SK-N-SH (cell line): ENCODE measurements around the gene ANKRD10. TPM values are rescaled to one million over a fixed set of nuclear protein-coding genes. Genes with fewer than 3 reads are reported as not detected.

Source experiments
- CTCF ChIA-PET: fragments of 300-600, 350-600 bp; formaldehyde crosslinking; extraction: SDS; loops from one replicate; lab custom pipeline; 2021; lab: Yijun Ruan, JAX
- POLR2A ChIA-PET: fragments of 350-600 bp; sonication (Branson Sonifier 250); formaldehyde crosslinking; extraction: SDS; loops from one replicate; lab custom pipeline; 2020; ENCODE audit warnings: antibody characterized with exemption, inconsistent platforms; lab: Yijun Ruan, JAX
- DNase-seq: peaks from one replicate; pipeline ENCODE4 v3.0.0; 2012
- H2AFZ ChIP-seq: fragments of 200-600 bp; sonication (generic); 2 replicates; pipeline ENCODE4 v1.8.1; 2016; ENCODE audit warnings: antibody characterized with exemption, mild to moderate bottlenecking, low read depth
- H3F3A ChIP-seq: fragments of 200-600 bp; sonication (generic); replicated peaks from 2 replicates; pipeline ENCODE3; 2016; ENCODE audit warnings: antibody characterized with exemption, mild to moderate bottlenecking; ENCODE audit not compliant: insufficient read depth
- H3K27ac ChIP-seq, 2 experiments: fragments of 200-500 bp in 1 of 2; fragments of 200-600 bp in 1 of 2; sonication (Bioruptor generic) in 1 of 2; sonication (generic), shearing (Covaris generic) in 1 of 2; 2 replicates each; pipeline versions ENCODE4 v1.5.1 to v1.6.1; 2014 to 2016; ENCODE audit warnings: low read depth in 2 of 2, inconsistent platforms in 1 of 2, low read length in 1 of 2, mild to moderate bottlenecking in 1 of 2, mixed read lengths in 1 of 2
- H3K27me3 ChIP-seq: fragments of 200-600 bp; sonication (generic), shearing (Covaris generic); 2 replicates; pipeline ENCODE4 v1.6.1; 2016; ENCODE audit warnings: mixed run types; ENCODE audit not compliant: insufficient read depth
- H3K36me3 ChIP-seq, 2 experiments: fragments of 200-500 bp in 1 of 2; fragments of 200-600 bp in 1 of 2; sonication (Bioruptor generic) in 1 of 2; sonication (generic) in 1 of 2; replicated peaks in 1 of 2; 2 replicates each; pipeline versions ENCODE3 to v1.5.1; 2014 to 2016; ENCODE audit warnings: low read length in 1 of 2, mild to moderate bottlenecking in 1 of 2; ENCODE audit not compliant: insufficient read depth in 2 of 2, control insufficient read depth in 1 of 2
- H3K4me1 ChIP-seq, 2 experiments: fragments of 200-500 bp in 1 of 2; fragments of 200-600 bp in 1 of 2; sonication (Bioruptor generic) in 1 of 2; sonication (generic), shearing (Covaris generic) in 1 of 2; 2 replicates each; pipeline versions ENCODE4 v1.5.1 to v1.6.1; 2014 to 2016; ENCODE audit warnings: low read depth in 1 of 2, low read length in 1 of 2, mixed run types in 1 of 2; ENCODE audit not compliant: insufficient read depth in 2 of 2, control insufficient read depth in 1 of 2
- H3K4me2 ChIP-seq: fragments of 200-600 bp; sonication (generic), shearing (Covaris generic); 2 replicates; pipeline ENCODE4 v1.6.1; 2017; ENCODE audit warnings: mixed run types
- H3K4me3 ChIP-seq, 2 experiments: fragments of 200-500 bp in 1 of 2; fragments of 200-600 bp in 1 of 2; sonication (Bioruptor generic) in 1 of 2; sonication (generic), shearing (Covaris generic) in 1 of 2; 2 replicates each; pipeline versions ENCODE4 v1.5.1 to v1.8.1; 2014 to 2016; ENCODE audit warnings: low read depth in 2 of 2, inconsistent platforms in 1 of 2, low read length in 1 of 2, mild to moderate bottlenecking in 1 of 2, mixed read lengths in 1 of 2, moderate library complexity in 1 of 2
- H3K79me2 ChIP-seq: fragments of 200-600 bp; sonication (generic); 2 replicates; pipeline ENCODE4 v1.8.1; 2017; ENCODE audit warnings: mild to moderate bottlenecking; ENCODE audit not compliant: insufficient read depth
- H3K9ac ChIP-seq: fragments of 200-600 bp; sonication (generic); 2 replicates; pipeline ENCODE4 v1.6.1; 2017; ENCODE audit warnings: mixed run types
- H3K9me2 ChIP-seq: fragments of 200-600 bp; sonication (generic); 2 replicates; pipeline ENCODE4 v1.6.1; 2017; ENCODE audit warnings: mixed run types
- H3K9me3 ChIP-seq: fragments of 200-600 bp; sonication (generic); 2 replicates; pipeline ENCODE4 v1.6.1; 2017; ENCODE audit warnings: mixed run types, mild to moderate bottlenecking, moderate library complexity
- H4K20me1 ChIP-seq: fragments of 200-600 bp; sonication (generic); 2 replicates; pipeline ENCODE4 v1.6.1; 2017; ENCODE audit warnings: mild to moderate bottlenecking, mixed run types; ENCODE audit not compliant: insufficient read depth
- EP300 ChIP-seq, 2 experiments: IDR thresholded peaks; 2 replicates each; pipeline versions ENCODE4 v1.4.0 to v1.6.1; 2012; ENCODE audit warnings: borderline replicate concordance in 1 of 2, low read depth in 1 of 2, low read length in 1 of 2
- EZH2phosphoT487 ChIP-seq: fragments of 200-600 bp; sonication (generic); IDR thresholded peaks from 2 replicates; pipeline ENCODE4 v1.6.1; 2017; ENCODE audit warnings: low read depth, mixed run types, mild to moderate bottlenecking, antibody characterized with exemption, moderate library complexity, borderline replicate concordance
- FOSL2 ChIP-seq: IDR thresholded peaks from 2 replicates; pipeline ENCODE4 v1.4.0; 2012; ENCODE audit warnings: low read depth, mild to moderate bottlenecking, moderate library complexity, borderline replicate concordance
- FOXM1 ChIP-seq: IDR thresholded peaks from 2 replicates; pipeline ENCODE4 v1.4.0; 2012; ENCODE audit warnings: low read depth, mild to moderate bottlenecking
- GABPA ChIP-seq: IDR thresholded peaks from 2 replicates; pipeline ENCODE4 v1.4.0; 2012; ENCODE audit warnings: low read depth, mild to moderate bottlenecking
- GATA2 ChIP-seq: sonication (generic); formaldehyde crosslinking; IDR thresholded peaks from 2 replicates; pipeline ENCODE4 v1.5.0; 2020; ENCODE audit warnings: mild to moderate bottlenecking, missing genetic modification reagents
- JUND ChIP-seq: IDR thresholded peaks from 2 replicates; pipeline ENCODE4 v1.4.0; 2012
- NRF1 ChIP-seq: IDR thresholded peaks from 2 replicates; pipeline ENCODE4 v1.6.1; 2012; ENCODE audit warnings: low read depth, mild to moderate bottlenecking, low read length
- POLR2AphosphoS5 ChIP-seq: IDR thresholded peaks from 2 replicates; pipeline ENCODE4 v1.6.1; 2012; ENCODE audit warnings: low read depth, low read length
- RFX5 ChIP-seq: IDR thresholded peaks from 2 replicates; pipeline ENCODE4 v1.6.1; 2012; ENCODE audit warnings: mild to moderate bottlenecking, improper control_type of control experiment, low read length
- RXRA ChIP-seq: IDR thresholded peaks from 2 replicates; pipeline ENCODE4 v1.4.0; 2012; ENCODE audit warnings: low read depth, mild to moderate bottlenecking, borderline replicate concordance
- SIN3A ChIP-seq: IDR thresholded peaks from 2 replicates; pipeline ENCODE4 v1.6.1; 2012; ENCODE audit warnings: low read depth, mild to moderate bottlenecking, low read length, moderate library complexity, borderline replicate concordance
- SMC3 ChIP-seq: IDR thresholded peaks from 2 replicates; pipeline ENCODE4 v1.6.1; 2012; ENCODE audit warnings: low read depth, low read length, improper control_type of control experiment
- TCF12 ChIP-seq: IDR thresholded peaks from 2 replicates; pipeline ENCODE4 v1.4.0; 2012
- USF2 ChIP-seq: fragments of 150-350 bp; IDR thresholded peaks from 2 replicates; pipeline ENCODE4 v1.6.1; 2017; ENCODE audit warnings: antibody characterized with exemption, low read length, low read depth, borderline replicate concordance
- WGBS: methylation state at CpG from one replicate; pipeline ENCODE4 v1.1.6; 2017; ENCODE audit warnings: low lambda C conversion rate; 5-methylcytosine and 5-hydroxymethylcytosine counted together
- polyA plus RNA-seq, 3 experiments: library from polyadenylated mRNA; depleted of rRNA; stranded (reverse); fragments of >200 nt; gene quantifications; 2 replicates each; pipeline ENCODE4 v1.2.3, GENCODE V29; 2012
- TF ChIP-seq, protein P1 (sequence below): IDR thresholded peaks from 2 replicates; pipeline ENCODE4 v1.4.0; 2012; ENCODE audit warnings: low read depth, borderline replicate concordance
- TF ChIP-seq, protein P2 (sequence below): fragments of 150-350 bp; IDR thresholded peaks from 2 replicates; pipeline ENCODE4 v1.6.1; 2016; ENCODE audit warnings: mild to moderate bottlenecking, low read depth, low read length
- TF ChIP-seq, protein P3 (sequence below): IDR thresholded peaks from 2 replicates; pipeline ENCODE4 v1.4.0; 2012; ENCODE audit warnings: low read depth, borderline replicate concordance
- TF ChIP-seq, protein P4 (sequence below): fragments of 200-600 bp; sonication (generic); IDR thresholded peaks from 2 replicates; pipeline ENCODE4 v1.6.1; 2017; ENCODE audit warnings: antibody characterized with exemption, mild to moderate bottlenecking, moderate library complexity

ANKRD10 gene
- polyA plus RNA-seq, 1 of the 3 experiments (the other 2 are of a cell fraction): 53.2 TPM

DNA sequence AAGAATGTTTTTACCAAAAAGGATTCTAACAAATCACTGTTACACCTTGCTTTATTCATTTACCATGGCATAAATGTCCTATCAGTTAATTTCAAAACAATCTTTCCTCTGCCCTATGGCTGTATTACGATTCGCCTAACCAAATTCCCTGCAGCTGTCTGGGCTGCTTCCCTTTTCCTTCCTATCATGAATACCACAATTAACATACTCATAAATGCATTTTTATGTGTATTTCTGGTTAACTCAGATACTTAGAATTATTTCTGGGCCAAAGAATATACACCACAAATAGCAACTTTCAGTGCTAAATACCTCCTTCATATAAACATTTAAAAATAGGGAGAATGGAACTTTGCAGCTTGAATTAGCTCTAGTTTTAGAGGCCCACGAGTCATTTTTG lies 30.4 kb downstream of the ANKRD10 start:
- no peak for DNase-seq
- Histone ChIP-seq H3K9ac (no peak overlapping the region), H3K36me3 (peaks cover 3 to 5% of the 10 kb centered on the region in 2 experiments), H3K27me3 (no peaks in the 10 kb centered on the region), H3K9me3 (no peaks in the 10 kb centered on the region), H2AFZ (no peak overlapping the region), H3K27ac (no peak overlapping the region), H3K9me2 (no peaks in the 10 kb centered on the region), H3F3A (no peaks in the 10 kb centered on the region), H3K79me2 (no peaks in the 10 kb centered on the region), H3K4me1 (peaks cover 0 to 8% of the 10 kb centered on the region in 2 experiments; a peak in 1 of 4 replicates), H3K4me2 (no peak overlapping the region), H4K20me1 (no peaks in the 10 kb centered on the region), H3K4me3 (no peak overlapping the region)
- POLR2A ChIA-PET: no interaction called here
- TF ChIP-seq RFX5 (no peak), POLR2AphosphoS5 (no peak), GATA2 (no peak), EZH2phosphoT487 (no peak), GABPA (no peak), RXRA (no peak), SIN3A (no peak), SMC3 (no peak), USF2 (no peak), EP300 (IDR thresholded peaks at IDR 0.05; ENCODE audit: borderline replicate concordance in 1 of 2, low read depth in 1 of 2, low read length in 1 of 2) (no peak), TCF12 (no peak), FOSL2 (no peak), FOXM1 (no peak), JUND (no peak), NRF1 (no peak)
- TF ChIP-seq, protein P1, sequence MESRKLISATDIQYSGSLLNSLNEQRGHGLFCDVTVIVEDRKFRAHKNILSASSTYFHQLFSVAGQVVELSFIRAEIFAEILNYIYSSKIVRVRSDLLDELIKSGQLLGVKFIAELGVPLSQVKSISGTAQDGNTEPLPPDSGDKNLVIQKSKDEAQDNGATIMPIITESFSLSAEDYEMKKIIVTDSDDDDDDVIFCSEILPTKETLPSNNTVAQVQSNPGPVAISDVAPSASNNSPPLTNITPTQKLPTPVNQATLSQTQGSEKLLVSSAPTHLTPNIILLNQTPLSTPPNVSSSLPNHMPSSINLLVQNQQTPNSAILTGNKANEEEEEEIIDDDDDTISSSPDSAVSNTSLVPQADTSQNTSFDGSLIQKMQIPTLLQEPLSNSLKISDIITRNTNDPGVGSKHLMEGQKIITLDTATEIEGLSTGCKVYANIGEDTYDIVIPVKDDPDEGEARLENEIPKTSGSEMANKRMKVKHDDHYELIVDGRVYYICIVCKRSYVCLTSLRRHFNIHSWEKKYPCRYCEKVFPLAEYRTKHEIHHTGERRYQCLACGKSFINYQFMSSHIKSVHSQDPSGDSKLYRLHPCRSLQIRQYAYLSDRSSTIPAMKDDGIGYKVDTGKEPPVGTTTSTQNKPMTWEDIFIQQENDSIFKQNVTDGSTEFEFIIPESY: no peak
- TF ChIP-seq, protein P2, sequence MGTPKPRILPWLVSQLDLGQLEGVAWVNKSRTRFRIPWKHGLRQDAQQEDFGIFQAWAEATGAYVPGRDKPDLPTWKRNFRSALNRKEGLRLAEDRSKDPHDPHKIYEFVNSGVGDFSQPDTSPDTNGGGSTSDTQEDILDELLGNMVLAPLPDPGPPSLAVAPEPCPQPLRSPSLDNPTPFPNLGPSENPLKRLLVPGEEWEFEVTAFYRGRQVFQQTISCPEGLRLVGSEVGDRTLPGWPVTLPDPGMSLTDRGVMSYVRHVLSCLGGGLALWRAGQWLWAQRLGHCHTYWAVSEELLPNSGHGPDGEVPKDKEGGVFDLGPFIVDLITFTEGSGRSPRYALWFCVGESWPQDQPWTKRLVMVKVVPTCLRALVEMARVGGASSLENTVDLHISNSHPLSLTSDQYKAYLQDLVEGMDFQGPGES: no peak
- TF ChIP-seq, protein P3, sequence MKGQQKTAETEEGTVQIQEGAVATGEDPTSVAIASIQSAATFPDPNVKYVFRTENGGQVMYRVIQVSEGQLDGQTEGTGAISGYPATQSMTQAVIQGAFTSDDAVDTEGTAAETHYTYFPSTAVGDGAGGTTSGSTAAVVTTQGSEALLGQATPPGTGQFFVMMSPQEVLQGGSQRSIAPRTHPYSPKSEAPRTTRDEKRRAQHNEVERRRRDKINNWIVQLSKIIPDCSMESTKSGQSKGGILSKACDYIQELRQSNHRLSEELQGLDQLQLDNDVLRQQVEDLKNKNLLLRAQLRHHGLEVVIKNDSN: no peak
- TF ChIP-seq, protein P4, sequence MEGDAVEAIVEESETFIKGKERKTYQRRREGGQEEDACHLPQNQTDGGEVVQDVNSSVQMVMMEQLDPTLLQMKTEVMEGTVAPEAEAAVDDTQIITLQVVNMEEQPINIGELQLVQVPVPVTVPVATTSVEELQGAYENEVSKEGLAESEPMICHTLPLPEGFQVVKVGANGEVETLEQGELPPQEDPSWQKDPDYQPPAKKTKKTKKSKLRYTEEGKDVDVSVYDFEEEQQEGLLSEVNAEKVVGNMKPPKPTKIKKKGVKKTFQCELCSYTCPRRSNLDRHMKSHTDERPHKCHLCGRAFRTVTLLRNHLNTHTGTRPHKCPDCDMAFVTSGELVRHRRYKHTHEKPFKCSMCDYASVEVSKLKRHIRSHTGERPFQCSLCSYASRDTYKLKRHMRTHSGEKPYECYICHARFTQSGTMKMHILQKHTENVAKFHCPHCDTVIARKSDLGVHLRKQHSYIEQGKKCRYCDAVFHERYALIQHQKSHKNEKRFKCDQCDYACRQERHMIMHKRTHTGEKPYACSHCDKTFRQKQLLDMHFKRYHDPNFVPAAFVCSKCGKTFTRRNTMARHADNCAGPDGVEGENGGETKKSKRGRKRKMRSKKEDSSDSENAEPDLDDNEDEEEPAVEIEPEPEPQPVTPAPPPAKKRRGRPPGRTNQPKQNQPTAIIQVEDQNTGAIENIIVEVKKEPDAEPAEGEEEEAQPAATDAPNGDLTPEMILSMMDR: no peak
- CTCF ChIA-PET: no interaction called here
- 90% methylated on average over 3 of the region's 3 CpGs for WGBS
